ENCODE data around the gene SOCS4. TPM values are rescaled to one million over a fixed set of nuclear protein-coding genes. Genes with fewer than 3 reads are reported as not detected.

SOCS4 gene
- total and polyA plus RNA-seq, 2 of the 13 experiments (the other 11 are each of a cell fraction or from before 2014, with no cell fraction given), result 4.0 to 10.0 TPM

GRCh38 chr14:55026793-55027561, at the start of gene SOCS4, which contains the start of gene WDHD1 (continued):
- TF ChIP-seq ZNF597 (CRISPR knock-in tag; IDR thresholded peaks at IDR 0.05) (no peak), ZNF275 (CRISPR knock-in tag; IDR thresholded peaks at IDR 0.05; ENCODE audit: borderline replicate concordance) (peak; percentile 61; the same call in 1 of the 2 replicates), BORCS8-MEF2B (CRISPR knock-in tag; IDR thresholded peaks at IDR 0.05) (peak; percentile 96), ZFP36L2 (CRISPR knock-in tag; IDR thresholded peaks at IDR 0.05) (no peak), ZNF646 (CRISPR knock-in tag; IDR thresholded peaks at IDR 0.05) (no peak), RBAK (CRISPR knock-in tag; IDR thresholded peaks at IDR 0.05) (no peak), ZNF770 (CRISPR knock-in tag; IDR thresholded peaks at IDR 0.05) (0 out of 2 replicates have a peak, but pooled peaks have one; percentile 27), CSRNP2 (CRISPR knock-in tag; conservative IDR thresholded peaks at IDR 0.05; ENCODE audit: low read depth) (no peak), TRIM24 (CRISPR knock-in tag; IDR thresholded peaks at IDR 0.05) (no peak), RXRB (CRISPR knock-in tag; IDR thresholded peaks at IDR 0.05; ENCODE audit: borderline replicate concordance) (peak; percentile 65), GFI1 (CRISPR knock-in tag; IDR thresholded peaks at IDR 0.05; ENCODE audit: borderline replicate concordance) (peak; percentile 40; the same call in 1 of the 2 replicates), PATZ1 (CRISPR knock-in tag; IDR thresholded peaks at IDR 0.05) (peak; percentile 43; the same call in 1 of the 2 replicates), ZNF629 (CRISPR knock-in tag; conservative IDR thresholded peaks at IDR 0.05) (no peak)
